Hepatocyte (in vitro differentiated cells): ENCODE measurements around the gene STRN4.
"Not testable (repeated sequence)": the region's sequence is repeated elsewhere in the genome, so short reads cannot be mapped to it uniquely, and the experiment has no call there.

Experiments used
- CTCF ChIP-seq: fragments of 200-600 bp; sonication (generic); IDR thresholded peaks from 2 replicates; pipeline ENCODE4 v1.5.1; 2016; ENCODE audit warnings: antibody characterized with exemption, mild to moderate bottlenecking; ENCODE audit not compliant: poor library complexity
- EZH2 ChIP-seq: fragments of 200-600 bp; sonication (generic); IDR thresholded peaks from 2 replicates; pipeline ENCODE4 v1.6.1; 2016; ENCODE audit warnings: antibody characterized with exemption, mild to moderate bottlenecking, borderline replicate concordance

GRCh38 chr19:46768746-46769145 lies 22.5 kb upstream of the STRN4 start:
- TF ChIP-seq EZH2, CTCF: not testable (repeated sequence)
